Right lobe of liver (tissue), 4 donors: ENCODE measurements around the gene BTF3L4.

ENCODE experiments used
- POLR2A ChIP-seq: fragments of 450-650 bp; IDR thresholded peaks from one replicate; pipeline ENCODE4 v1.6.1; 2017; ENCODE audit warnings: antibody characterized with exemption, mild to moderate bottlenecking
- TF ChIP-seq, protein P1 (sequence below), 4 donors: fragments of 200-600 bp in 3 of 4; fragments of 450-650 bp in 1 of 4; IDR thresholded peaks; one replicate each; pipeline versions ENCODE4 v1.5.1 to v1.8.0; 2016 to 2022; ENCODE audit warnings: antibody characterized with exemption in 4 of 4, mild to moderate bottlenecking in 2 of 4
- donor health status: DM: no; HTN: no; CAD: no.
- donor health status: DM: no; HTN: no; CAD: no.
- donor health status: DM: no; HTN: yes; CAD: no.

DNA sequence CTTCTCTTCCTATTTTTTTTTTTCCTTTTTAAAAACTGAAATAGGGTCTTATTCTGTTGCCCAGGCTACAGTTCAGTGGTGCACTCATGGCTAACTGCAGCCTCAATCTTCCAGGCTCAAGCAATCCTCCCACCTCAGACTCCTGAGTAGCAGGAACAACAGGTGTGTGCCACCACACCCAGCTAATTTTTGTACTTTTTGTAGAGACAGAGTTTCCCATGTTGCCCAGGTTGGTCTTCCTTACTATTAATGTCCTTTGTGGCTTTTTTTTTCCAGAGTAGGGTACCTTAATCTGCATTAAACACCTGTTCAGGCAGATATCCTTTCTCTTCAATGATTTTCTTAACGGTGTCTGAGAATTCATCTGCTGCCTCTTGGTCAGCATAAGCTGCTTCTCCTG is 18.2 kb upstream of the BTF3L4 start:
- TF ChIP-seq, protein P1, sequence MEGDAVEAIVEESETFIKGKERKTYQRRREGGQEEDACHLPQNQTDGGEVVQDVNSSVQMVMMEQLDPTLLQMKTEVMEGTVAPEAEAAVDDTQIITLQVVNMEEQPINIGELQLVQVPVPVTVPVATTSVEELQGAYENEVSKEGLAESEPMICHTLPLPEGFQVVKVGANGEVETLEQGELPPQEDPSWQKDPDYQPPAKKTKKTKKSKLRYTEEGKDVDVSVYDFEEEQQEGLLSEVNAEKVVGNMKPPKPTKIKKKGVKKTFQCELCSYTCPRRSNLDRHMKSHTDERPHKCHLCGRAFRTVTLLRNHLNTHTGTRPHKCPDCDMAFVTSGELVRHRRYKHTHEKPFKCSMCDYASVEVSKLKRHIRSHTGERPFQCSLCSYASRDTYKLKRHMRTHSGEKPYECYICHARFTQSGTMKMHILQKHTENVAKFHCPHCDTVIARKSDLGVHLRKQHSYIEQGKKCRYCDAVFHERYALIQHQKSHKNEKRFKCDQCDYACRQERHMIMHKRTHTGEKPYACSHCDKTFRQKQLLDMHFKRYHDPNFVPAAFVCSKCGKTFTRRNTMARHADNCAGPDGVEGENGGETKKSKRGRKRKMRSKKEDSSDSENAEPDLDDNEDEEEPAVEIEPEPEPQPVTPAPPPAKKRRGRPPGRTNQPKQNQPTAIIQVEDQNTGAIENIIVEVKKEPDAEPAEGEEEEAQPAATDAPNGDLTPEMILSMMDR (IDR thresholded peaks at IDR 0.05), result no peak
- no peak for TF ChIP-seq POLR2A
